ENCODE data around the gene MUC6.

DNA sequence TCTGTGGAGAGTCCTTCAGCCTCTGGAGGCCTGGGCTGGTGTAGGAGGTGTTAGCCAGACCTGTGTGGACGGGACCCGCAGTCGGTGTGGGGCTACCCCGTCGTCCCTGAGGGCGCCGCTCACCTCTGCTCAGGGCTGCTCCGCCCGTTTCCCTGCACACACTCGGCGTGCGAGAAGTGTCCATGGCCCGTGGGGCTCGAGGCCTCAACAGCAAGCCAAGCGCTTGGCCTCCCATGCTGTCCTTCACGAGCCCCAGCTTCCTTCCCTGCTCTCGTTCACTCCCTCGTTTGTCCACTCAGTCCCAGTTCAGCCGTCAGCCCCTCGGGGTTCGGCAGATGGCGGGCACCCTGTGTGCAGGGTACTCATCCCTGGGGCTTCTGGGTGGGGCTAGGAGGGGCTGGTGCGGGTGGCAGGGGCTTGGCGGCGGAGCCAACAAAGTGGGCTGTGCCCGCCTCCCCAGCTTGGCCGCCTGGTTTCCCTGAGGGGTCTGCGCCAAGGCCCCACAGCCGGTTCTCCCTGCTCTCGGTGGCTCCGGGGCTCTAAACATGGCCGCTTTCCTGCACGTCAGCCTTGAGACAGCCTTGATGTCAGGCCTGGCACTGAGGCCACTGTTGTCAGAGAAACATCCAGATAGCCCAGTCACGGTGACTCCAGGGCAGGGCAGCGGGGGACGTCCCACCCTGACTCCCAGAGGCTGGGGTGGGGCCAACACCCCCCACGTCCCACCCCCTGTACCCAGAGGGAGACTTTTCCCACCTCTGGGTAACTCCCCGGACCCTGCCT is 3.3 kb downstream of the MUC6 start:
- no peak for TF ChIP-seq EZH2 (IDR thresholded peaks at IDR 0.05; ENCODE audit: borderline replicate concordance, low read depth, low read length, poor library complexity, severe bottlenecking)
- TF ChIP-seq, protein P1, sequence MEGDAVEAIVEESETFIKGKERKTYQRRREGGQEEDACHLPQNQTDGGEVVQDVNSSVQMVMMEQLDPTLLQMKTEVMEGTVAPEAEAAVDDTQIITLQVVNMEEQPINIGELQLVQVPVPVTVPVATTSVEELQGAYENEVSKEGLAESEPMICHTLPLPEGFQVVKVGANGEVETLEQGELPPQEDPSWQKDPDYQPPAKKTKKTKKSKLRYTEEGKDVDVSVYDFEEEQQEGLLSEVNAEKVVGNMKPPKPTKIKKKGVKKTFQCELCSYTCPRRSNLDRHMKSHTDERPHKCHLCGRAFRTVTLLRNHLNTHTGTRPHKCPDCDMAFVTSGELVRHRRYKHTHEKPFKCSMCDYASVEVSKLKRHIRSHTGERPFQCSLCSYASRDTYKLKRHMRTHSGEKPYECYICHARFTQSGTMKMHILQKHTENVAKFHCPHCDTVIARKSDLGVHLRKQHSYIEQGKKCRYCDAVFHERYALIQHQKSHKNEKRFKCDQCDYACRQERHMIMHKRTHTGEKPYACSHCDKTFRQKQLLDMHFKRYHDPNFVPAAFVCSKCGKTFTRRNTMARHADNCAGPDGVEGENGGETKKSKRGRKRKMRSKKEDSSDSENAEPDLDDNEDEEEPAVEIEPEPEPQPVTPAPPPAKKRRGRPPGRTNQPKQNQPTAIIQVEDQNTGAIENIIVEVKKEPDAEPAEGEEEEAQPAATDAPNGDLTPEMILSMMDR (conservative IDR thresholded peaks at IDR 0.05; ENCODE audit: low read depth, low read length), result no peak
